ENCODE results near the gene ST3GAL3.

- TF ChIP-seq CTCF (IDR thresholded peaks at IDR 0.05), result no peak
- TF ChIP-seq POLR2A (IDR thresholded peaks at IDR 0.05), result no peak
These were observed 270.3 kb downstream of the ST3GAL3 start for GRCh38 chr1:43977376-43978263.

Measured in testis (tissue), 2 donors.